Ascending aorta (tissue), 2 donors: ENCODE measurements around the gene CHRNA4. TPM values are rescaled to one million over a fixed set of nuclear protein-coding genes. Genes with fewer than 3 reads are reported as not detected.

Experiments used
- DNase-seq, 2 donors: peaks; one replicate each; pipeline ENCODE4 v3.0.0-alpha.2; 2019; ENCODE audit warnings: low spot score in 2 of 2
- H3K27ac ChIP-seq, 2 donors: fragments of 200-600 bp; sonication (generic); one replicate each; pipeline ENCODE4 v1.5.1; 2016 to 2017; ENCODE audit warnings: mild to moderate bottlenecking in 1 of 2
- H3K27me3 ChIP-seq: fragments of 200-600 bp; sonication (generic); one replicate; pipeline ENCODE4 v1.5.1; 2017
- H3K36me3 ChIP-seq, 2 donors: fragments of 200-600 bp; sonication (generic); one replicate each; pipeline ENCODE4 v1.5.1; 2016
- H3K4me1 ChIP-seq, 2 donors: fragments of 200-600 bp; sonication (generic); one replicate each; pipeline ENCODE4 v1.5.1; 2016 to 2017; ENCODE audit warnings: mild to moderate bottlenecking in 1 of 2
- H3K4me3 ChIP-seq, 2 donors: fragments of 200-600 bp; sonication (generic); one replicate each; pipeline ENCODE4 v1.5.1; 2016 to 2017; ENCODE audit warnings: mild to moderate bottlenecking in 1 of 2
- H3K9me3 ChIP-seq, 2 donors: fragments of 200-600 bp; sonication (generic); one replicate each; pipeline ENCODE4 v1.5.1; 2016
- CTCF ChIP-seq, 3 experiments: fragments of 200-600 bp in 2 of 3; fragments of 450-650 bp in 1 of 3; sonication (generic) in 2 of 3; IDR thresholded peaks; one replicate each; pipeline ENCODE4 v1.5.1; 2016 to 2019; ENCODE audit warnings: antibody characterized with exemption in 3 of 3, mild to moderate bottlenecking in 1 of 3, moderate library complexity in 1 of 3
- intact Hi-C: fragments of 100-400 bp; cut with DNase I; formaldehyde crosslinking; loops from one replicate; pipeline ENCODE4 v1.15.1; 2023
- total RNA-seq: library from RNA; depleted of rRNA; stranded (reverse); fragments of >200 nt; gene quantifications from one replicate; pipeline ENCODE4 v1.1.0, GENCODE V29; 2016

CHRNA4 gene
- total RNA-seq, 1 donor from 2014 or later: not detected

DNA sequence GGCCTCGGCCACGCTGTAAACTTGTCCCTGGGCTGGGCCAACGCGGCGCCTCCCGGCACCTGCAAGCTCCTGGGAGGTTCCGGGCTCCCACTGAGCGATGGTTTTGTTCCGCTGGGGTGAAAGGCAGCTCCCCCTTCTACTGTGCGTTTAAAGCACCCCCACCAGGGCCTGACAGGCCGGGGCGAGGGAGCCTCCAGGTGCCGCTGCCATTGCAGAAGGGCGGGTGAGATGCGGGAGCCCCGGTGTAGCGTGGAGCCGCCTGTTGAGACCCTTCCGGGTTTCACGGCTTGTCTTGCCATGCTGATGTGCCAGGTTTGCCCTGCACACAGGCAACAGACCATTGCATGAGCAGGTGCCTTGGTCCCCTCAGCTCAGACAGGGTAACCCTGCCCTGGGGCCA is 65.3 kb downstream of the CHRNA4 start:
- intact Hi-C loops: no loop called here
- no peak for TF ChIP-seq CTCF (IDR thresholded peaks at IDR 0.05)
- no peak for DNase-seq
- Histone ChIP-seq H3K9me3 (no peaks in the 10 kb centered on the region), H3K27ac (no peak overlapping the region), H3K36me3 (no peaks in the 10 kb centered on the region), H3K4me3 (no peak overlapping the region), H3K4me1 (no peaks in the 10 kb centered on the region), H3K27me3 (peaks cover 17% of the 10 kb centered on the region)

DNA sequence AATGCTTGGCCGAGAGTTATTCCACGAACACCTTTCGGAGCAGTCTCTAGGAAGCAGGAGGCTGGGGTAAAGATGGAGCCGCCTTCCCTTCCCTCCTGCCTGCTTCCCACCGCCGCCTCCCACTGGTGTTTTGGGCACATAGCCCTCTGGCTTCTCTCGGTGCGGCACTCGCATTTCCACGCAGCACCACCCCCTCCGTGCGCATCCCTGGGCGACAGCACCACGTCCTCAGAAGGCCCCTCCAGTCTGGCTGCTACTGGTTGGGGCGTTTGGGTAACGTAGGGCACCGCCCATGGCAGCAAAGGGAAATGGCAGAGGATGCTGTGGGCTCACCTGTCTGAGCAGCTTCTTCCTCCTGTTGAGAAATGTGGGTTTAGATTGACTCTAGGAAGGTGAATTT is 65.7 kb downstream of the CHRNA4 start:
- Histone ChIP-seq H3K4me3 (no peak overlapping the region), H3K9me3 (no peaks in the 10 kb centered on the region), H3K27ac (no peak overlapping the region), H3K36me3 (no peaks in the 10 kb centered on the region), H3K4me1 (no peaks in the 10 kb centered on the region), H3K27me3 (peaks cover 17% of the 10 kb centered on the region)
- no peak for TF ChIP-seq CTCF (IDR thresholded peaks at IDR 0.05)
- DNase-seq: no peak
- intact Hi-C loops: no loop called here

DNA sequence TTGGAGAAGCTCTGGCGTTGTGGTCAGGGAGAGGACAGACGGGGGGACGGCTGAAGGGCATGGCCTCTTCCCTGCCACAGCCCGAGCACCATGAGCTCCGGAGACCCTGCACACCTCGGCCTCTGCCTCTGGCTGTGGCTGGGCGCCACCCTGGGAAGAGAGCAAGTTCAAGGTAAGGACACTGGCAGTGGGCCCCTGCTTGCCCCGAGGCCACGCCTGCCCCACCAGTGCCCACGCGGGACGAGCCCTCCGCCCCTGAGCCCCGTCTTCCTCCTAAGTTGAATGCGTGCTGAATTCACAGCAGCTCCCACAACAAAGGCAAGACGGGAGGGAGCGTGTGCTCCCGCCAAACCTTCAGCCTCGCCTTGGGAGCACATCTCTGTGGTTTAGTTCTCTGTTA is 66.1 kb downstream of the CHRNA4 start:
- H3K36me3 ChIP-seq: no peaks in the 10 kb centered on the region
- no peak overlapping the region for H3K27ac ChIP-seq
- DNase-seq: no peak
- H3K4me1 ChIP-seq: no peaks in the 10 kb centered on the region
- intact Hi-C loops: no loop called here
- peaks cover 17% of the 10 kb centered on the region for H3K27me3 ChIP-seq
- H3K4me3 ChIP-seq: no peak overlapping the region
- TF ChIP-seq CTCF (IDR thresholded peaks at IDR 0.05): no peak
- H3K9me3 ChIP-seq: no peaks in the 10 kb centered on the region

GRCh38 chr20:63294536-63294900 is 66.6 kb downstream of the CHRNA4 start:
- Histone ChIP-seq H3K27me3 (peaks cover 17% of the 10 kb centered on the region), H3K4me3 (no peak overlapping the region), H3K9me3 (no peaks in the 10 kb centered on the region), H3K27ac (no peak overlapping the region), H3K4me1 (no peaks in the 10 kb centered on the region), H3K36me3 (no peaks in the 10 kb centered on the region)
- no peak for DNase-seq
- intact Hi-C loops: no loop called here
- TF ChIP-seq CTCF (IDR thresholded peaks at IDR 0.05): no peak

DNA sequence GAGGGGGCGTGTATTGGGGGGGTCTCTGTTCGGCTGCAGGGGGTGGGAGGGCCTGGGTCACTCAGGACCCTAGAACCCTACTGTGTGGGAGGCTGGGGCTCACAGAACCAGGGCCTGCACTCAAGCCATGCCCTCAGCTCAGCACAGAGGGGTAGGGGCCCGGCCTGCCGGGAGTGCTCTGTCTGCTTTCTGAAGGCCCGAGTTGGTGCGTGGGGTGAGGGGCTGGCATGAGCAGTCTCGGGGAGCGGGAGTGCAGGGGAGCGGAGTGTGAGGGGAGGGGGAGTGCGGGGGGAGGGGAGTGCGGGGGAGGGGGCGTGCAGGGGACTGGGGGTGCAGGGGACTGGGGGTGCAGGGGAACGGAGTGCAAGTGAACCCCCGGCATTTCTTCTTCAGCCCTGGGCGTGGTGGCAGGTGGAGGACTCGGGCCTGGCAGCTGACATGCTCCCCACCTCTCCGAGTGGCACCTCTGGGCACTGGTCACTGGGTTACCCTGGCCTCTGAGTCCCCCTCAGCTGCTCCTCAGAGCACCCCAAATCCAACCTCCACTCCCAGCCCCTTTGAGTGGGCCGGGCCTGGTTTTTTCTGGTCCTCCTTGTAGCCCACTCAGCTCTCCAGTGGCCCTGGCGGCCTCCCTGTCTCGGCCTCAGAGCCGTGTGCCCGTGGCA is 67.1 kb downstream of the CHRNA4 start:
- H3K4me3 ChIP-seq: no peak overlapping the region
- H3K27ac ChIP-seq: no peak overlapping the region
- no peaks in the 10 kb centered on the region for H3K9me3 ChIP-seq
- intact Hi-C loops: no loop called here
- peaks cover 17% of the 10 kb centered on the region for H3K27me3 ChIP-seq
- no peak for DNase-seq
- TF ChIP-seq CTCF (IDR thresholded peaks at IDR 0.05): no peak
- H3K36me3 ChIP-seq: peaks cover under 1 to 5% of the 10 kb centered on the region in 2 donors
- no peaks in the 10 kb centered on the region for H3K4me1 ChIP-seq

DNA sequence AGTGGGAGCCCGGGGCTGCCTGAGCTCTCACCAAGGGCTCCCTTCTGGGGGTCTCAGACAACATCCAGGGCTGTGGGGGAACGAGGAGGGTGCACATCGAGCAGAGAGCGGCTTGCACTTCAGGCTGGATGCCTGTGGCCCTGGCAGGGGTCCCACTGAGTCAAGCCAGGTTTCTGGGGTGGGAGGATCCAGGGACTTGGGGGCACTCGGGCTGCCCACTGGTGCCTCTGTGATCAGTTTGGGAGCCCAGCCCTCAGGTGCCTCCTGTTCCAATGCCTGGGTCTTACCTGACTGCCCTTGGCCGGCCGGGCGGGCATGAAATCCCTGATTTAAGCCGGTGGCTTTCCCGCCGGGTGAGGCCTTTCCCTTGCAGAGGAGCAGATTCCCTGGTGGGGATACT is 67.7 kb downstream of the CHRNA4 start:
- Histone ChIP-seq H3K36me3 (peaks cover 6 to 9% of the 10 kb centered on the region in 2 donors), H3K9me3 (no peaks in the 10 kb centered on the region), H3K4me1 (no peaks in the 10 kb centered on the region), H3K27me3 (peaks cover 17% of the 10 kb centered on the region), H3K27ac (no peak overlapping the region), H3K4me3 (no peak overlapping the region)
- intact Hi-C loops: no loop called here
- no peak for TF ChIP-seq CTCF (IDR thresholded peaks at IDR 0.05)
- DNase-seq: no peak
